ENCODE measurements around the gene DEGS2.

Gene DEGS2

DNA sequence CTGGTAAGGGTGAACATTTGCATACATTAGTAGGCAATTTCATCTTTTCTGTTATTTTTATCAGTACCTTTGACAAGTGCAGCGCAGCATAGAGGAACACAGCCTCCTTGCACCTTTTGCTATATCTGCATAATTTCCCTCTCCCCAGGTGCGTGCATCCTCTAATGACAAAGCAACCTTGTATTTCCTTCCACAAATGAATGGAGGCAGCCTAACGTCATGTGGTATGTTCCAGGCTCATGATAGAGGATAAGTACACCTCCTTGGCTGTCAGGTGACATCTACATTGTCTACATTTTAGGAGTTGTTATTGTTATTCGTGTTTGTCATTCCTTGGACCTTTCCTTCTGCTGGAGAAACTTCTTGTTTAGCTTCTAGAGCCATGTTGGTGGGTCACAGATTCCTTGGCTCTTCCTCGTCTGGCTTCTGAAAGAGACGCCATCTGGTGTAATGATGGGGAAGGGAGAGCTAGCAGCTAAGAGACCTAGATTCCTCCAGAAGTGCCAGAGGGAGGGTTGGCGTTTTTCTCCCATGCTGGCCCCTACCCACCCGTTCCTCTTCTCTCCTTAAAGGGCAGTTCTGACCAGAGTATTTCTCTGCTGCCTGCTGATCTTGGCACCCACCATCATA is 57.2 kb downstream of the DEGS2 start:
- no peak for DNase-seq (ENCODE audit: low spot score in 2 of 2)
- Mint-ChIP-seq H3K4me1 (peaks cover 38% of the 10 kb centered on the region), H3K27me3 (no peaks in the 10 kb centered on the region), H3K36me3 (peaks cover 36% of the 10 kb centered on the region), H3K4me3 (no peak overlapping the region), H3K27ac (peak overlapping the region; percentile 70), H3K9me3 (no peaks in the 10 kb centered on the region)
- ATAC-seq (ENCODE audit: low read depth) = no peak

- ATAC-seq (ENCODE audit: low read depth) (no peak), DNase-seq (ENCODE audit: low spot score in 2 of 2) (no peak)
- no peaks in the 10 kb centered on the region for H3K9me3 Mint-ChIP-seq
- no peak overlapping the region for H3K27ac Mint-ChIP-seq
- peaks cover 31% of the 10 kb centered on the region for H3K4me1 Mint-ChIP-seq
- no peaks in the 10 kb centered on the region for H3K27me3 Mint-ChIP-seq
- no peak overlapping the region for H3K4me3 Mint-ChIP-seq
- H3K36me3 Mint-ChIP-seq = peaks cover 35% of the 10 kb centered on the region
These were observed 59.3 kb downstream of the DEGS2 start for GRCh38 chr14:100100032-100100703.

GRCh38 chr14:100098171-100098570 is 61.3 kb downstream of the DEGS2 start:
- Mint-ChIP-seq H3K9me3 (no peaks in the 10 kb centered on the region), H3K27ac (no peak overlapping the region), H3K4me1 (peaks cover 19% of the 10 kb centered on the region), H3K27me3 (no peaks in the 10 kb centered on the region), H3K36me3 (peaks cover 31% of the 10 kb centered on the region), H3K4me3 (no peak overlapping the region)
- DNase-seq (ENCODE audit: low spot score in 2 of 2) (no peak), ATAC-seq (ENCODE audit: low read depth) (no peak)

GRCh38 chr14:100096656-100097055 is 62.8 kb downstream of the DEGS2 start:
- DNase-seq (ENCODE audit: low spot score in 2 of 2) (no peak), ATAC-seq (ENCODE audit: low read depth) (no peak)
- Mint-ChIP-seq H3K4me1 (peaks cover 12% of the 10 kb centered on the region), H3K27me3 (no peaks in the 10 kb centered on the region), H3K36me3 (peaks cover 31% of the 10 kb centered on the region), H3K4me3 (no peak overlapping the region), H3K27ac (peak overlapping the region; percentile 24), H3K9me3 (no peaks in the 10 kb centered on the region)
